Prostate gland (tissue), 2 donors: ENCODE data around the gene EPB42.

ENCODE experiments used
- CTCF ChIP-seq, 4 experiments: fragments of 200-600 bp in 2 of 4; fragments of 450-650 bp in 2 of 4; sonication (generic) in 2 of 4; IDR thresholded peaks; 1 replicate in 3 of 4; 2 replicates in 1 of 4; pipeline ENCODE4 v1.5.1; 2016 to 2019; ENCODE audit warnings: antibody characterized with exemption in 4 of 4, mild to moderate bottlenecking in 2 of 4, moderate library complexity in 2 of 4
- POLR2A ChIP-seq: fragments of 450-650 bp; IDR thresholded peaks from one replicate; pipeline ENCODE4 v1.6.1; 2016; ENCODE audit warnings: antibody characterized with exemption, mild to moderate bottlenecking
- POLR2AphosphoS5 ChIP-seq: sonication (generic); formaldehyde crosslinking; IDR thresholded peaks from one replicate; pipeline ENCODE4 v1.6.1; 2017; ENCODE audit warnings: antibody characterized with exemption

- TF ChIP-seq CTCF (IDR thresholded peaks at IDR 0.05) (peak in 1 of 4 experiments; percentile 33), POLR2A (no peak), POLR2AphosphoS5 (peak; percentile 63)
Observed at GRCh38 chr15:43218908-43219706, 1.7 kb downstream of the EPB42 start.
